Parathyroid adenoma (tissue), 2 donors: ENCODE measurements around the gene CD8B.

Experiments used
- H2AFZ ChIP-seq: fragments of 300-600 bp; sonication (generic); one replicate; pipeline ENCODE4 v1.7.0; 2017; ENCODE audit warnings: antibody characterized with exemption, mild to moderate bottlenecking
- H3K27ac ChIP-seq: fragments of 300-600 bp; sonication (generic); one replicate; pipeline ENCODE4 v1.7.0; 2017
- H3K27me3 ChIP-seq: fragments of 300-600 bp; sonication (generic); one replicate; pipeline ENCODE4 v1.7.0; 2017; ENCODE audit warnings: low read length; ENCODE audit not compliant: control insufficient read depth, insufficient read depth
- H3K36me3 ChIP-seq: fragments of 300-600 bp; sonication (generic); one replicate; pipeline ENCODE4 v1.7.0; 2017; ENCODE audit warnings: low read length; ENCODE audit not compliant: control insufficient read depth, insufficient read depth
- H3K4me1 ChIP-seq: fragments of 300-600 bp; sonication (generic); one replicate; pipeline ENCODE4 v1.7.0; 2017; ENCODE audit warnings: control low read depth
- H3K4me2 ChIP-seq: fragments of 300-600 bp; sonication (generic); one replicate; pipeline ENCODE4 v1.7.0; 2017; ENCODE audit warnings: low read length
- H3K4me3 ChIP-seq: fragments of 300-600 bp; sonication (generic); one replicate; pipeline ENCODE4 v1.7.0; 2017; ENCODE audit warnings: low read depth, low read length
- H3K79me2 ChIP-seq: fragments of 300-600 bp; sonication (generic); one replicate; pipeline ENCODE4 v1.7.0; 2017; ENCODE audit warnings: control low read depth
- H3K9ac ChIP-seq: fragments of 300-600 bp; sonication (generic); one replicate; pipeline ENCODE4 v1.7.0; 2017; ENCODE audit warnings: mild to moderate bottlenecking
- H3K9me3 ChIP-seq: fragments of 300-600 bp; sonication (generic); one replicate; pipeline ENCODE4 v1.7.0; 2017; ENCODE audit warnings: low read length; ENCODE audit not compliant: control insufficient read depth
- TF ChIP-seq, protein P1 (sequence below): fragments of 300-600 bp; sonication (generic); IDR thresholded peaks from one replicate; pipeline ENCODE4 v1.7.0; 2017; ENCODE audit warnings: antibody characterized with exemption, mild to moderate bottlenecking
- donor health status: primary hyperparathyroidism.

The CD8B gene

GRCh38 chr2:86800856-86801567 lies 60.7 kb downstream of the CD8B start:
- Histone ChIP-seq H3K4me2 (no peak overlapping the region), H3K36me3 (no peaks in the 10 kb centered on the region), H3K79me2 (no peaks in the 10 kb centered on the region), H3K4me3 (no peak overlapping the region), H3K9ac (no peak overlapping the region), H3K4me1 (no peaks in the 10 kb centered on the region), H3K27ac (no peak overlapping the region), H3K27me3 (no peaks in the 10 kb centered on the region), H3K9me3 (no peaks in the 10 kb centered on the region), H2AFZ (no peak overlapping the region)
- TF ChIP-seq, protein P1, sequence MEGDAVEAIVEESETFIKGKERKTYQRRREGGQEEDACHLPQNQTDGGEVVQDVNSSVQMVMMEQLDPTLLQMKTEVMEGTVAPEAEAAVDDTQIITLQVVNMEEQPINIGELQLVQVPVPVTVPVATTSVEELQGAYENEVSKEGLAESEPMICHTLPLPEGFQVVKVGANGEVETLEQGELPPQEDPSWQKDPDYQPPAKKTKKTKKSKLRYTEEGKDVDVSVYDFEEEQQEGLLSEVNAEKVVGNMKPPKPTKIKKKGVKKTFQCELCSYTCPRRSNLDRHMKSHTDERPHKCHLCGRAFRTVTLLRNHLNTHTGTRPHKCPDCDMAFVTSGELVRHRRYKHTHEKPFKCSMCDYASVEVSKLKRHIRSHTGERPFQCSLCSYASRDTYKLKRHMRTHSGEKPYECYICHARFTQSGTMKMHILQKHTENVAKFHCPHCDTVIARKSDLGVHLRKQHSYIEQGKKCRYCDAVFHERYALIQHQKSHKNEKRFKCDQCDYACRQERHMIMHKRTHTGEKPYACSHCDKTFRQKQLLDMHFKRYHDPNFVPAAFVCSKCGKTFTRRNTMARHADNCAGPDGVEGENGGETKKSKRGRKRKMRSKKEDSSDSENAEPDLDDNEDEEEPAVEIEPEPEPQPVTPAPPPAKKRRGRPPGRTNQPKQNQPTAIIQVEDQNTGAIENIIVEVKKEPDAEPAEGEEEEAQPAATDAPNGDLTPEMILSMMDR, result no peak

DNA sequence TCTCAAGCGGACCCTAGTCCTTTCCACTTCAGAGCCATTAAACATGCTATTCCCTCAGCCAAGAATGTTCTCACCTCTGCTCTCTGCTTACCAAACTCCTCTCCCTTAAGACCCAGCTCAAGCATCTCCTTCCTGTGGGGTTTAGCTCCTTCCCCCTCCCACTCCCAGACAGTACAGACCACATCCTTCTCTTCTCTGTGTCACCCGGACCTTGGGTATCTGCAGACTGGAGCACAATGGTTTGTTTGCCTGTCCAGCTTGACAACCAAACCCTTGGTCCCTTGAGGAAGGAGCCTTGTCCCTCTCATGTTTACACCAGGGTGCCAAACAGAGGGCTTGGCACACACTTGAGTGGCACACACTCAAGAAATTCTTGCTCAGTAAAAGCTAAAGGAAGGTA lies 66.8 kb downstream of the CD8B start:
- H3K27ac ChIP-seq, result no peak overlapping the region
- H3K9ac ChIP-seq, result no peak overlapping the region
- no peaks in the 10 kb centered on the region for H3K9me3 ChIP-seq
- H3K36me3 ChIP-seq, result no peaks in the 10 kb centered on the region
- no peaks in the 10 kb centered on the region for H3K79me2 ChIP-seq
- TF ChIP-seq, protein P1, result no peak
- H2AFZ ChIP-seq, result no peak overlapping the region
- no peak overlapping the region for H3K4me2 ChIP-seq
- H3K4me1 ChIP-seq, result no peaks in the 10 kb centered on the region
- H3K4me3 ChIP-seq, result no peak overlapping the region
- peaks cover 5% of the 10 kb centered on the region for H3K27me3 ChIP-seq

- Histone ChIP-seq H3K9ac (no peak overlapping the region), H3K4me1 (no peaks in the 10 kb centered on the region), H3K27ac (no peak overlapping the region), H3K4me2 (no peak overlapping the region), H3K79me2 (no peaks in the 10 kb centered on the region), H3K36me3 (no peaks in the 10 kb centered on the region), H2AFZ (no peak overlapping the region), H3K9me3 (no peaks in the 10 kb centered on the region), H3K4me3 (no peak overlapping the region), H3K27me3 (peaks cover 5% of the 10 kb centered on the region)
- TF ChIP-seq, protein P1, result no peak
Measured at GRCh38 chr2:86793752-86794151, 67.9 kb downstream of the CD8B start.

DNA sequence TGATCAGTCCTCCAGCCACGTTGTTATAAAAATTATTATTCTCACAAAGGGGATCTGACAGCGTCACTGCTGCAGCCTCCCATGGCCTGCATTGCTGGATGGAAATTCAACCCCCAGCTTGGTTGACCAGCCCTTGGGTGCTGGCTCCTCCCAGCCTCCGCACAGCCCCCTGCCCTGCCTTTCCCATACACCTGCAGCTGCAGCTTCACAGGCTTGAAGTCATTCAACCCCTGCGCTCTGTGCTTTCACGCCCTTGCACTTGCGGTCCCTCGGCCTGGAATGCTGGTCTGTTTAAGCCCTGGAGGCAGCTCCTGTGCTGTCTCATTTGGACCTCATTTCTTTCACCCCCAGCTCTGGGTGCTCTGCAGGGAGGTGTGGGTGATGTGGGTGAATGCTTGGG lies 70.1 kb downstream of the CD8B start:
- TF ChIP-seq, protein P1, result no peak
- peaks cover 5% of the 10 kb centered on the region for H3K27me3 ChIP-seq
- H3K4me2 ChIP-seq, result no peak overlapping the region
- H3K9ac ChIP-seq, result no peak overlapping the region
- no peak overlapping the region for H3K27ac ChIP-seq
- no peak overlapping the region for H3K4me3 ChIP-seq
- no peaks in the 10 kb centered on the region for H3K9me3 ChIP-seq
- H2AFZ ChIP-seq, result no peak overlapping the region
- H3K4me1 ChIP-seq, result no peaks in the 10 kb centered on the region
- H3K79me2 ChIP-seq, result no peaks in the 10 kb centered on the region
- H3K36me3 ChIP-seq, result no peaks in the 10 kb centered on the region
